HCT116 (cell line): ENCODE measurements around the gene GPR31. TPM values are rescaled to one million over a fixed set of nuclear protein-coding genes. Genes with fewer than 3 reads are reported as not detected.
"Not testable (repeated sequence)": the region's sequence is repeated elsewhere in the genome, so short reads cannot be mapped to it uniquely, and the experiment has no call there.

Experiments
- ATAC-seq: fragments of 200-7000 bp; cut with Tn5 transposase; 2 replicates; pipeline ENCODE4 v1.9.1; 2020; ENCODE audit warnings: mild to moderate bottlenecking, moderate library complexity
- BruUV-seq: library from RNA; stranded (reverse); fragments of 400-500 nt; replicated peaks from 2 replicates; lab custom pipeline; 2021; lab: Mats Ljungman, UMichigan
- CTCF ChIA-PET: fragments of 300-600 bp; sonication (Branson Sonifier 250); formaldehyde crosslinking; loops from one replicate; lab custom pipeline; 2021; ENCODE audit warnings: antibody characterized with exemption; lab: Charles Lee
- POLR2A ChIA-PET: fragments of 300-600, 350-600 bp; sonication (Branson Sonifier 250); formaldehyde crosslinking; loops from one replicate; lab custom pipeline; 2021; ENCODE audit warnings: antibody characterized with exemption; lab: Charles Lee
- RAD21 ChIA-PET, 2 experiments: fragments of 300-600 bp; sonication (Branson Sonifier 250); formaldehyde crosslinking; loops; one replicate each; lab custom pipeline; 2023; ENCODE audit warnings: low total read pairs in 2 of 2; ENCODE audit not compliant: uncharacterized antibody in 2 of 2, unreplicated experiment in 2 of 2, low non-redundant PET in 1 of 2; lab: Charles Lee
- DNase-seq: peaks from one replicate; pipeline ENCODE4 v3.0.0-alpha.2; 2010; ENCODE audit warnings: low read depth, low spot score
- H2AFZ ChIP-seq: fragments of 200-600 bp; shearing (Covaris generic), sonication (generic); 2 replicates; pipeline ENCODE4 v1.6.1; 2017; ENCODE audit warnings: low read depth, mixed run types, mixed read lengths, antibody characterized with exemption, low read length; ENCODE audit not compliant: poor library complexity, severe bottlenecking
- H3K27ac ChIP-seq: 2 replicates; pipeline ENCODE4 v1.5.1; 2012; ENCODE audit warnings: low read depth, low read length
- H3K27me3 ChIP-seq: fragments of 200-600 bp; sonication (generic); 2 replicates; pipeline ENCODE4 v1.6.1; 2016; ENCODE audit warnings: mixed run types, low read length, mixed read lengths; ENCODE audit not compliant: insufficient read depth
- H3K36me3 ChIP-seq, 2 experiments: fragments of 200-500 bp in 1 of 2; fragments of 200-600 bp in 1 of 2; sonication (Bioruptor generic) in 1 of 2; sonication (generic) in 1 of 2; 2 replicates each; pipeline versions ENCODE4 v1.5.1 to v1.6.1; 2014 to 2016; ENCODE audit warnings: low read length in 2 of 2, inconsistent platforms in 1 of 2, mixed read lengths in 1 of 2, mixed run types in 1 of 2; ENCODE audit not compliant: insufficient read depth in 2 of 2, control insufficient read depth in 1 of 2
- H3K4me1 ChIP-seq, 2 experiments: fragments of 200-600 bp in 1 of 2; sonication (generic) in 1 of 2; 2 replicates each; pipeline versions ENCODE4 v1.5.1 to v1.6.1; 2012 to 2017; ENCODE audit warnings: low read length in 2 of 2, inconsistent platforms in 1 of 2, mild to moderate bottlenecking in 1 of 2, mixed read lengths in 1 of 2, mixed run types in 1 of 2, moderate library complexity in 1 of 2; ENCODE audit not compliant: insufficient read depth in 2 of 2, control insufficient read depth in 1 of 2
- H3K4me2 ChIP-seq: fragments of 200-600 bp; sonication (generic); 2 replicates; pipeline ENCODE4 v1.6.1; 2017; ENCODE audit warnings: mixed run types, low read length, mixed read lengths
- H3K4me3 ChIP-seq, 2 experiments: fragments of 200-600 bp in 1 of 2; sonication (generic) in 1 of 2; replicated peaks in 1 of 2; 2 replicates each; pipeline ENCODE4 v1.5.1; 2011 to 2016; ENCODE audit warnings: low read length in 2 of 2, control low read depth in 1 of 2, low read depth in 1 of 2, mild to moderate bottlenecking in 1 of 2, mixed read lengths in 1 of 2, mixed run types in 1 of 2
- H3K79me2 ChIP-seq: fragments of 200-600 bp; sonication (generic); 2 replicates; pipeline ENCODE4 v1.6.1; 2017; ENCODE audit warnings: mild to moderate bottlenecking, mixed run types, low read length, moderate library complexity, mixed read lengths; ENCODE audit not compliant: insufficient read depth
- H3K9ac ChIP-seq: fragments of 200-600 bp; sonication (generic); 2 replicates; pipeline ENCODE4 v1.6.1; 2016; ENCODE audit warnings: low read length, mixed read lengths
- H3K9me2 ChIP-seq: fragments of 200-600 bp; sonication (generic), shearing (Covaris generic); 2 replicates; pipeline ENCODE4 v1.6.1; 2017; ENCODE audit warnings: mixed run types, mild to moderate bottlenecking, moderate library complexity; ENCODE audit not compliant: insufficient read depth
- H3K9me3 ChIP-seq, 2 experiments: fragments of 200-500 bp in 1 of 2; fragments of 200-600 bp in 1 of 2; sonication (Bioruptor generic) in 1 of 2; sonication (generic) in 1 of 2; 2 replicates each; pipeline ENCODE4 v1.6.1; 2014 to 2017; ENCODE audit warnings: low read length in 2 of 2, mixed read lengths in 2 of 2, inconsistent platforms in 1 of 2, low read depth in 1 of 2, mild to moderate bottlenecking in 1 of 2, mixed run types in 1 of 2, moderate library complexity in 1 of 2; ENCODE audit not compliant: control insufficient read depth in 1 of 2, insufficient read depth in 1 of 2
- H4K20me1 ChIP-seq: fragments of 200-600 bp; sonication (generic), shearing (Covaris generic); 2 replicates; pipeline ENCODE4 v1.6.1; 2017; ENCODE audit warnings: mixed run types, mild to moderate bottlenecking, moderate library complexity; ENCODE audit not compliant: insufficient read depth
- CEBPB ChIP-seq: IDR thresholded peaks from 2 replicates; pipeline ENCODE4 v1.6.1; 2012; ENCODE audit warnings: low read depth
- SIN3A ChIP-seq: IDR thresholded peaks from 2 replicates; pipeline ENCODE4 v1.6.1; 2012; ENCODE audit warnings: low read depth
- SP1 ChIP-seq: IDR thresholded peaks from 2 replicates; pipeline ENCODE4 v1.6.1; 2012; ENCODE audit warnings: low read depth
- intact Hi-C: fragments of 100-400 bp; cut with micrococcal nuclease; formaldehyde crosslinking; loops from 2 replicates; pipeline ENCODE4 v1.10.0; 2022
- total RNA-seq: library from RNA; stranded (reverse); gene quantifications from one replicate; pipeline ENCODE4 v1.2.1, GENCODE V29; 2021; ENCODE audit not compliant: unreplicated experiment
- TF ChIP-seq, protein P1 (sequence below): IDR thresholded peaks from 2 replicates; pipeline ENCODE4 v1.6.1; 2012
- TF ChIP-seq, protein P2 (sequence below): IDR thresholded peaks from 2 replicates; pipeline ENCODE4 v1.6.1; 2012; ENCODE audit warnings: low read depth
- TF ChIP-seq, protein P3 (sequence below): IDR thresholded peaks from 2 replicates; pipeline ENCODE4 v1.6.1; 2012

The GPR31 gene
- total RNA-seq, 1 experiment from 2014 or later = not detected

- H2AFZ ChIP-seq, H3K4me3 ChIP-seq, RAD21 ChIA-PET, ATAC-seq, BruUV-seq, POLR2A ChIA-PET, H3K4me1 ChIP-seq, H3K79me2 ChIP-seq, H3K36me3 ChIP-seq, H3K9ac ChIP-seq, H3K4me2 ChIP-seq, DNase-seq, H3K9me3 ChIP-seq, intact Hi-C loops, H3K9me2 ChIP-seq, H3K27ac ChIP-seq, H4K20me1 ChIP-seq, CTCF ChIA-PET: not testable (repeated sequence)
- H3K27me3 ChIP-seq = peaks cover 23% of the 10 kb centered on the region
Measured at GRCh38 chr6:167168296-167168695, 10.5 kb upstream of the GPR31 start.

DNA sequence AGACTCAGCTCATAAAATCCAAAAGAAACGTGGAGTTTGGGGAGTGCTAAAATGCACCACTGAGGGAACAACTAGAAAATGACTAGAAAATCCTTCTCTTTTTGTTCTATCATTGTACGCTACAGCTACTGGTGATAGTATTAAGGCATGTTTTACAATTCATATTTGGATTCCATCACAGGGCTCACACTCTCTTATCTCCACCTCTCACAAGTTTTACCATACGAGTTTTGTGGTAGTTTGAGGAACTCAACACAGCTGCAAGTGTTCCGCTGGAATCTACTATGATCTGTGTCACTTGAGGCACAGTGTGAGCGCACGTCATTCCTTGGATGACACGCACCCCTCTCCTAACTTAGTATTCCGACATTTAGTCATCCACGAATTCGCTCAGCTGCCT, 9.9 kb upstream of the GPR31 start:
- BruUV-seq, H3K9me2 ChIP-seq, H3K9ac ChIP-seq, H3K4me3 ChIP-seq, H4K20me1 ChIP-seq, ATAC-seq, H3K9me3 ChIP-seq, H3K27ac ChIP-seq, H3K79me2 ChIP-seq, H3K4me2 ChIP-seq, CTCF ChIA-PET, H3K36me3 ChIP-seq, intact Hi-C loops, POLR2A ChIA-PET, RAD21 ChIA-PET, H2AFZ ChIP-seq, H3K4me1 ChIP-seq, DNase-seq: not testable (repeated sequence)
- peaks cover 22% of the 10 kb centered on the region for H3K27me3 ChIP-seq

DNA sequence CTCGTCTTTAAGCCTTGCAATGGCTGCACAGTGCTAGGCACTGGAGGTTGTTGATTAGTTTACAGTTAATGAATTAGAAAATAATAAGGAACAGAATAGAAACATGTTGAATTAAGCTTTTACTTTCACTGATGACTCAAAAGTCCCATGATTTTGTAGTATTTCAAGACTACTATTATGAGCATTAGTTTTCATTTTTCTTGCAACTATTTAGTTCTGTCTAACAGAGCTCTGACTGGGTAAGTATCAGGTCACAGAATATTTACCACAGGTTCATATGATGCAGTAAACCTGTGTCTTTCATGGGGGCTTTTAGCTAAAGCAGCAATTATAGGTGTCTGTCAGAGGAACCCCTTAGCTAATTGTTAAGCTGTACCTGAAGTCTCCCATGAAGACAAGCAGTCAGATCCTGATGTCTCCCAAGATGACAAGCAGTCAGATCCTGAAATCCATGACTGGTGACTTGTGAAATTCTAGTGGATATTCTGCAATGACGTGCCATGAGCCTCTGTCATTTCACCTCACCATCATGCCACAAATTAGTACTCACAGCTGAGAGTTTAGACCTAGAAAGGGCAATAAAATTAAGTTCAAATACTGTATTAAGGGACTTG, 8.2 kb upstream of the GPR31 start:
- RAD21 ChIA-PET = no interaction called here
- DNase-seq (no peak), ATAC-seq (no peak)
- no peaks in the 10 kb centered on the region for H3K79me2 ChIP-seq
- no peaks in the 10 kb centered on the region for H4K20me1 ChIP-seq
- H3K4me3 ChIP-seq = no peak overlapping the region
- no peaks in the 10 kb centered on the region for H3K9me2 ChIP-seq
- H3K9ac ChIP-seq = no peak overlapping the region
- H3K9me3 ChIP-seq = no peaks in the 10 kb centered on the region
- no peaks in the 10 kb centered on the region for H3K4me1 ChIP-seq
- CTCF ChIA-PET = no interaction called here
- no peak overlapping the region for H3K4me2 ChIP-seq
- POLR2A ChIA-PET = no interaction called here
- H2AFZ ChIP-seq = no peak overlapping the region
- H3K27ac ChIP-seq = no peak overlapping the region
- intact Hi-C loops = no loop called here
- no TSS peak for BruUV-seq
- H3K36me3 ChIP-seq = no peaks in the 10 kb centered on the region
- H3K27me3 ChIP-seq = peaks cover 17% of the 10 kb centered on the region
- TF ChIP-seq SP1 (no peak), SIN3A (no peak), CEBPB (no peak)
- TF ChIP-seq, protein P1, sequence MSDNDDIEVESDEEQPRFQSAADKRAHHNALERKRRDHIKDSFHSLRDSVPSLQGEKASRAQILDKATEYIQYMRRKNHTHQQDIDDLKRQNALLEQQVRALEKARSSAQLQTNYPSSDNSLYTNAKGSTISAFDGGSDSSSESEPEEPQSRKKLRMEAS = no peak
- TF ChIP-seq, protein P2, sequence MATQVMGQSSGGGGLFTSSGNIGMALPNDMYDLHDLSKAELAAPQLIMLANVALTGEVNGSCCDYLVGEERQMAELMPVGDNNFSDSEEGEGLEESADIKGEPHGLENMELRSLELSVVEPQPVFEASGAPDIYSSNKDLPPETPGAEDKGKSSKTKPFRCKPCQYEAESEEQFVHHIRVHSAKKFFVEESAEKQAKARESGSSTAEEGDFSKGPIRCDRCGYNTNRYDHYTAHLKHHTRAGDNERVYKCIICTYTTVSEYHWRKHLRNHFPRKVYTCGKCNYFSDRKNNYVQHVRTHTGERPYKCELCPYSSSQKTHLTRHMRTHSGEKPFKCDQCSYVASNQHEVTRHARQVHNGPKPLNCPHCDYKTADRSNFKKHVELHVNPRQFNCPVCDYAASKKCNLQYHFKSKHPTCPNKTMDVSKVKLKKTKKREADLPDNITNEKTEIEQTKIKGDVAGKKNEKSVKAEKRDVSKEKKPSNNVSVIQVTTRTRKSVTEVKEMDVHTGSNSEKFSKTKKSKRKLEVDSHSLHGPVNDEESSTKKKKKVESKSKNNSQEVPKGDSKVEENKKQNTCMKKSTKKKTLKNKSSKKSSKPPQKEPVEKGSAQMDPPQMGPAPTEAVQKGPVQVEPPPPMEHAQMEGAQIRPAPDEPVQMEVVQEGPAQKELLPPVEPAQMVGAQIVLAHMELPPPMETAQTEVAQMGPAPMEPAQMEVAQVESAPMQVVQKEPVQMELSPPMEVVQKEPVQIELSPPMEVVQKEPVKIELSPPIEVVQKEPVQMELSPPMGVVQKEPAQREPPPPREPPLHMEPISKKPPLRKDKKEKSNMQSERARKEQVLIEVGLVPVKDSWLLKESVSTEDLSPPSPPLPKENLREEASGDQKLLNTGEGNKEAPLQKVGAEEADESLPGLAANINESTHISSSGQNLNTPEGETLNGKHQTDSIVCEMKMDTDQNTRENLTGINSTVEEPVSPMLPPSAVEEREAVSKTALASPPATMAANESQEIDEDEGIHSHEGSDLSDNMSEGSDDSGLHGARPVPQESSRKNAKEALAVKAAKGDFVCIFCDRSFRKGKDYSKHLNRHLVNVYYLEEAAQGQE = no peak
- TF ChIP-seq, protein P3, sequence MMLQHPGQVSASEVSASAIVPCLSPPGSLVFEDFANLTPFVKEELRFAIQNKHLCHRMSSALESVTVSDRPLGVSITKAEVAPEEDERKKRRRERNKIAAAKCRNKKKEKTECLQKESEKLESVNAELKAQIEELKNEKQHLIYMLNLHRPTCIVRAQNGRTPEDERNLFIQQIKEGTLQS = no peak
